GM12878 (cell line): Measurements from ENCODE around the gene ARHGEF17. TPM values are rescaled to one million over a fixed set of nuclear protein-coding genes. Genes with fewer than 3 reads are reported as not detected.

Experiments used
- CEBPB ChIP-seq, 2 experiments: fragments of 150-350 bp in 1 of 2; IDR thresholded peaks; 2 replicates each; pipeline ENCODE4 v1.6.1; 2012 to 2014; ENCODE audit warnings: low read depth in 2 of 2, low read length in 2 of 2, borderline replicate concordance in 1 of 2, inconsistent platforms in 1 of 2
- EED ChIP-seq: sonication (generic); IDR thresholded peaks from 2 replicates; pipeline ENCODE4 v1.6.1; 2016; ENCODE audit warnings: antibody characterized with exemption, low read depth
- EGR1 ChIP-seq, 2 experiments: IDR thresholded peaks; 1 replicate in 1 of 2; 2 replicates in 1 of 2; pipeline ENCODE4 v1.6.1; 2011 to 2012; ENCODE audit warnings: low read depth in 2 of 2, low read length in 2 of 2, borderline replicate concordance in 1 of 2, mild to moderate bottlenecking in 1 of 2, moderate library complexity in 1 of 2
- IRF5 ChIP-seq: fragments of 450-650 bp; IDR thresholded peaks from 2 replicates; pipeline ENCODE4 v1.6.1; 2017; ENCODE audit warnings: borderline replicate concordance
- KDM1A ChIP-seq: fragments of 200-600 bp; sonication (generic); IDR thresholded peaks from 2 replicates; pipeline ENCODE4 v1.6.1; 2016; ENCODE audit warnings: borderline replicate concordance
- MAX ChIP-seq: IDR thresholded peaks from 2 replicates; pipeline ENCODE4 v1.6.1; 2012; ENCODE audit warnings: low read depth, low read length, improper control_type of control experiment
- MEF2B ChIP-seq: fragments of 450-650 bp; IDR thresholded peaks from 2 replicates; pipeline ENCODE4 v1.6.1; 2018; ENCODE audit warnings: mild to moderate bottlenecking, moderate library complexity; ENCODE audit not compliant: partially characterized antibody, poor library complexity, severe bottlenecking
- MLLT1 ChIP-seq: fragments of 450-650 bp; IDR thresholded peaks from 2 replicates; pipeline ENCODE4 v1.6.1; 2016; ENCODE audit warnings: mild to moderate bottlenecking
- RAD21 ChIP-seq: IDR thresholded peaks from 2 replicates; pipeline ENCODE4 v1.6.1; 2011; ENCODE audit warnings: mild to moderate bottlenecking, low read depth, low read length, moderate library complexity; ENCODE audit not compliant: insufficient read depth
- RB1 ChIP-seq: fragments of 450-650 bp; formaldehyde crosslinking; IDR thresholded peaks from 2 replicates; pipeline ENCODE4 v1.6.1; 2017; ENCODE audit warnings: mild to moderate bottlenecking, borderline replicate concordance
- REST ChIP-seq: IDR thresholded peaks from 2 replicates; pipeline ENCODE4 v1.6.1; 2012; ENCODE audit warnings: mild to moderate bottlenecking, low read depth, low read length
- SMARCA5 ChIP-seq: fragments of 450-650 bp; IDR thresholded peaks from 2 replicates; pipeline ENCODE4 v1.6.1; 2017; ENCODE audit warnings: mild to moderate bottlenecking
- SMC3 ChIP-seq: IDR thresholded peaks from 2 replicates; pipeline ENCODE4 v1.6.1; 2011; ENCODE audit warnings: low read length, improper control_type of control experiment, borderline replicate concordance
- STAT1 ChIP-seq: fragments of 450-650 bp; conservative IDR thresholded peaks from 2 replicates; pipeline ENCODE4 v1.6.1; 2014; ENCODE audit warnings: antibody characterized with exemption, mild to moderate bottlenecking
- STAT3 ChIP-seq: IDR thresholded peaks from 2 replicates; pipeline ENCODE4 v1.6.1; 2011; ENCODE audit warnings: low read depth, low read length, improper control_type of control experiment
- WRNIP1 ChIP-seq: IDR thresholded peaks from 2 replicates; pipeline ENCODE4 v1.6.1; 2011; ENCODE audit warnings: low read depth, low read length, improper control_type of control experiment, borderline replicate concordance
- YBX1 ChIP-seq: fragments of 450-650 bp; IDR thresholded peaks from 2 replicates; pipeline ENCODE4 v1.6.1; 2016; ENCODE audit warnings: antibody characterized with exemption
- ZBTB11 ChIP-seq: fragments of 450-650 bp; formaldehyde crosslinking; IDR thresholded peaks from 2 replicates; pipeline ENCODE4 v1.5.0; 2022; ENCODE audit warnings: mild to moderate bottlenecking, missing genetic modification characterization
- ZNF384 ChIP-seq: IDR thresholded peaks from 2 replicates; pipeline ENCODE4 v1.6.1; 2012; ENCODE audit warnings: low read depth, mild to moderate bottlenecking, low read length, improper control_type of control experiment, borderline replicate concordance
- polyA plus RNA-seq, 11 experiments: library from polyadenylated mRNA; depleted of rRNA in 4 of 11; unstranded in 6 of 11; stranded (reverse) in 5 of 11; fragments of >200 nt; fragmentation: Nextera tagmentation in 4 of 11; fragmentation: Illumina TruSeq in 1 of 11; extraction: Ambion mirVana in 4 of 11; extraction: Trizol in 1 of 11; gene quantifications; 1 replicate in 1 of 11; 2 replicates in 10 of 11; pipeline versions ENCODE4 v1.2.1 to v1.2.3, GENCODE V29; 2011 to 2016; ENCODE audit warnings: inconsistent platforms in 2 of 11, missing spikeins in 2 of 11, low read depth in 1 of 11
- total RNA-seq, 4 experiments: library from RNA; depleted of rRNA in 3 of 4; stranded (reverse); fragments of >200 nt in 3 of 4; fragmentation: Illumina TruSeq in 1 of 4; extraction: Trizol in 1 of 4; gene quantifications; 2 replicates each; pipeline versions ENCODE4 v1.2.1 to v1.2.3, GENCODE V29; 2013 to 2021

ARHGEF17 gene
- total and polyA plus RNA-seq, 10 of the 15 experiments (the other 5 are each of a cell fraction or from before 2014, with no cell fraction given), result 0.15 to 11.0 (median 1.7) TPM

GRCh38 chr11:73393479-73394415, 85.7 kb downstream of the ARHGEF17 start (continued):
- TF ChIP-seq MLLT1, result no peak
- TF ChIP-seq ZBTB11 (CRISPR knock-in tag), result no peak
- TF ChIP-seq STAT3, result no peak
- TF ChIP-seq STAT1, result no peak
- no peak for TF ChIP-seq WRNIP1
- TF ChIP-seq RAD21, result peak; percentile 91
- TF ChIP-seq SMARCA5, result 0 out of 2 replicates have a peak, but pooled peaks have one; percentile 22
- peak; percentile 84 for TF ChIP-seq MAX
- no peak for TF ChIP-seq EGR1 (IDR thresholded peaks at IDR 0.05; ENCODE audit: borderline replicate concordance in 1 of 2, low read depth in 2 of 2, low read length in 2 of 2)
- peak; percentile 95 for TF ChIP-seq SMC3
- TF ChIP-seq CEBPB (IDR thresholded peaks at IDR 0.05; ENCODE audit: borderline replicate concordance in 1 of 2, low read depth in 2 of 2, low read length in 2 of 2), result no peak
- TF ChIP-seq REST, result no peak
- no peak for TF ChIP-seq IRF5
- TF ChIP-seq KDM1A, result no peak
- no peak for TF ChIP-seq MEF2B
- no peak for TF ChIP-seq YBX1
- TF ChIP-seq RB1, result peak; percentile 50; the same call in 1 of the 2 replicates
- no peak for TF ChIP-seq ZNF384
- TF ChIP-seq EED, result no peak
